Progenitor cell of endocrine pancreas (in vitro differentiated cells): ENCODE data around the gene NKX1-2. TPM values are rescaled to one million over a fixed set of nuclear protein-coding genes. Genes with fewer than 3 reads are reported as not detected.

Source experiments
- DNase-seq: peaks from one replicate; pipeline ENCODE4 v3.0.0; 2021; ENCODE audit warnings: low spot score; ENCODE audit not compliant: unreplicated experiment
- H3K27ac Mint-ChIP-seq: 2 replicates; pipeline ENCODE4 v1.8.0; 2021; ENCODE audit warnings: mild to moderate bottlenecking, moderate library complexity, mixed read lengths
- H3K27me3 Mint-ChIP-seq: 2 replicates; pipeline ENCODE4 v1.8.0; 2021; ENCODE audit warnings: mixed read lengths
- H3K36me3 Mint-ChIP-seq: 2 replicates; pipeline ENCODE4 v1.8.0; 2022; ENCODE audit warnings: mixed read lengths; ENCODE audit not compliant: insufficient read depth
- H3K4me1 Mint-ChIP-seq: 2 replicates; pipeline ENCODE4 v1.8.0; 2021; ENCODE audit warnings: low read depth, mixed read lengths
- H3K4me3 Mint-ChIP-seq: 2 replicates; pipeline ENCODE4 v1.8.0; 2021; ENCODE audit warnings: low read depth, mild to moderate bottlenecking, moderate library complexity, mixed read lengths
- H3K9me3 Mint-ChIP-seq: 2 replicates; pipeline ENCODE4 v1.8.0; 2021; ENCODE audit warnings: low read depth, mixed read lengths
- total RNA-seq: library from RNA; stranded (reverse); gene quantifications from 2 replicates; pipeline ENCODE4 v1.2.1, GENCODE V29; 2021
- TF ChIP-seq, protein P1 (sequence below): fragments of 200-600 bp; sonication (generic); IDR thresholded peaks from one replicate; pipeline ENCODE4 v1.5.0; 2021; ENCODE audit warnings: antibody characterized with exemption, mild to moderate bottlenecking; ENCODE audit not compliant: unreplicated experiment

Gene NKX1-2
- total RNA-seq, 1 donor from 2014 or later, result not detected

DNA sequence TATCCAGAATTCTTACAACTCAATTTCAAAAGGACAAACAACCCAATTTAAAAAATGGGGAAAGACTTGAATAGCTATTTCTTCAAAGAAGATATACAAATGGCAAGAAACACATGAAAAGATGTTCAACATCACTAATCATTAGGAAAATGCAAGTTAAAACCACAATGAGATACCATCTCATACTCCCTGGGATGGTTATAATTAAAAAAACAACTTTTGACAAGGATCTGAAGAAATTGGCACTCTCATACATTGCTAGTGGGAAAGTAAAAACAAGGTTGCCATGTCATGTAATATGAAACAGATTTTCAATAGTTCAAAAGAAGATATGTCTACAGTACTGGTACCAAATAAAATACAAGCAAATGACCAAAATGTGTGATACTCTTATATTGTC is 40.1 kb downstream of the NKX1-2 start:
- peaks cover 12% of the 10 kb centered on the region for H3K36me3 Mint-ChIP-seq
- peaks cover 12% of the 10 kb centered on the region for H3K4me1 Mint-ChIP-seq
- TF ChIP-seq, protein P1, sequence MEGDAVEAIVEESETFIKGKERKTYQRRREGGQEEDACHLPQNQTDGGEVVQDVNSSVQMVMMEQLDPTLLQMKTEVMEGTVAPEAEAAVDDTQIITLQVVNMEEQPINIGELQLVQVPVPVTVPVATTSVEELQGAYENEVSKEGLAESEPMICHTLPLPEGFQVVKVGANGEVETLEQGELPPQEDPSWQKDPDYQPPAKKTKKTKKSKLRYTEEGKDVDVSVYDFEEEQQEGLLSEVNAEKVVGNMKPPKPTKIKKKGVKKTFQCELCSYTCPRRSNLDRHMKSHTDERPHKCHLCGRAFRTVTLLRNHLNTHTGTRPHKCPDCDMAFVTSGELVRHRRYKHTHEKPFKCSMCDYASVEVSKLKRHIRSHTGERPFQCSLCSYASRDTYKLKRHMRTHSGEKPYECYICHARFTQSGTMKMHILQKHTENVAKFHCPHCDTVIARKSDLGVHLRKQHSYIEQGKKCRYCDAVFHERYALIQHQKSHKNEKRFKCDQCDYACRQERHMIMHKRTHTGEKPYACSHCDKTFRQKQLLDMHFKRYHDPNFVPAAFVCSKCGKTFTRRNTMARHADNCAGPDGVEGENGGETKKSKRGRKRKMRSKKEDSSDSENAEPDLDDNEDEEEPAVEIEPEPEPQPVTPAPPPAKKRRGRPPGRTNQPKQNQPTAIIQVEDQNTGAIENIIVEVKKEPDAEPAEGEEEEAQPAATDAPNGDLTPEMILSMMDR, result no peak
- DNase-seq, result no peak
- H3K4me3 Mint-ChIP-seq, result no peak overlapping the region
- no peak overlapping the region for H3K27ac Mint-ChIP-seq
- no peaks in the 10 kb centered on the region for H3K9me3 Mint-ChIP-seq
- no peaks in the 10 kb centered on the region for H3K27me3 Mint-ChIP-seq

DNA sequence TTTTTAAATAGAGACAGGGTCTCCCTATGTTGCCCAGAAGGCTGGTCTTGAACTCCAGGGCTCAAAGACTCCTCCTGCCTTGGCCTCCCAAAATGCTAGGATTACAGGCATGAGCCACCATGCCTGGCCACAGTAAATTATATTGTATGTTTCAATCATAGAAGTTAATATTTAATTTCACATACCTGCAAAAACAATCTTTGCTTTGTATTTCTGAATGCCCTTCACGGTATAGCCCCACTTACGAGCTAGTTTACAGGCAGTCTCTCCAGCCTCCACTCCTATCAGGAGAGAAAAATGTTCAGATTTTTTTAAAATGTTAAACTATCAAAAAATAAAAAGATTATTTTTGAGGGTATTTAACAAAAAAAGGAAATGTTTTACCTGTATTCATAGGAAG is 41.5 kb downstream of the NKX1-2 start:
- Mint-ChIP-seq H3K27me3 (no peaks in the 10 kb centered on the region), H3K4me3 (no peak overlapping the region), H3K4me1 (peaks cover 16% of the 10 kb centered on the region), H3K36me3 (peaks cover 17% of the 10 kb centered on the region), H3K9me3 (no peaks in the 10 kb centered on the region), H3K27ac (no peak overlapping the region)
- TF ChIP-seq, protein P1, result no peak
- no peak for DNase-seq

DNA sequence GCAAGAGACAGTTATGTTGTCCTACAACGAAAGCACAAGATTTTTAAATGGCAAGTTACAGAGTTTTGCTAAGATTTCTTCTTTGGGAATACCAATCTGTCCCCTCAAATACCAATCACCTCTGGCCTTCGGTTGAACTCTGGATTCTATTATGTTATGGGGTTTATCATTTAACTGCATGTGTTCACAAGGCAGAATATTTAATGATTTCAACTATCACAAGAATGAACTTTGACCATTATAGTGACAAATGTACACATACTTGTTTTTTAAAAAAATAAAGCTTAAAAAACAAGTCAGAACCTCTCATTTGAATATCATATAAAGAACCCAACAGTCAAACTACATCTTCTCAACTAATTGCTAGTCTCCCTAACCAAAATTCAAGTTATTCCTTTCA is 42.4 kb downstream of the NKX1-2 start:
- H3K27ac Mint-ChIP-seq, result no peak overlapping the region
- no peaks in the 10 kb centered on the region for H3K9me3 Mint-ChIP-seq
- no peak for DNase-seq
- peaks cover 19% of the 10 kb centered on the region for H3K4me1 Mint-ChIP-seq
- no peaks in the 10 kb centered on the region for H3K27me3 Mint-ChIP-seq
- H3K4me3 Mint-ChIP-seq, result no peak overlapping the region
- TF ChIP-seq, protein P1, result no peak
- peaks cover 20% of the 10 kb centered on the region for H3K36me3 Mint-ChIP-seq

- no peak for DNase-seq
- H3K36me3 Mint-ChIP-seq, result peaks cover 25% of the 10 kb centered on the region
- H3K9me3 Mint-ChIP-seq, result no peaks in the 10 kb centered on the region
- TF ChIP-seq, protein P1, result peak; percentile 70
- peak overlapping the region; percentile 73 for H3K27ac Mint-ChIP-seq
- H3K4me3 Mint-ChIP-seq, result no peak overlapping the region
- H3K27me3 Mint-ChIP-seq, result no peaks in the 10 kb centered on the region
- H3K4me1 Mint-ChIP-seq, result peaks cover 19% of the 10 kb centered on the region
These were observed 46.3 kb downstream of the NKX1-2 start for GRCh38 chr10:124403548-124403947.

GRCh38 chr10:124402273-124402672 is 47.6 kb downstream of the NKX1-2 start:
- TF ChIP-seq, protein P1, result no peak
- H3K4me1 Mint-ChIP-seq, result peaks cover 11% of the 10 kb centered on the region
- no peak overlapping the region for H3K27ac Mint-ChIP-seq
- no peaks in the 10 kb centered on the region for H3K9me3 Mint-ChIP-seq
- no peaks in the 10 kb centered on the region for H3K27me3 Mint-ChIP-seq
- peaks cover 25% of the 10 kb centered on the region for H3K36me3 Mint-ChIP-seq
- no peak overlapping the region for H3K4me3 Mint-ChIP-seq
- no peak for DNase-seq
